Ramos (cell line): ENCODE measurements around the gene ROGDI.

Experiments used
- in situ Hi-C: fragments of 300-500 bp; cut with MboI; formaldehyde crosslinking; loops from one replicate; pipeline ENCODE4 v1.14.3; 2022; ENCODE audit warnings: low sequenced_read_pairs; ENCODE audit not compliant: unreplicated experiment

ROGDI gene

DNA sequence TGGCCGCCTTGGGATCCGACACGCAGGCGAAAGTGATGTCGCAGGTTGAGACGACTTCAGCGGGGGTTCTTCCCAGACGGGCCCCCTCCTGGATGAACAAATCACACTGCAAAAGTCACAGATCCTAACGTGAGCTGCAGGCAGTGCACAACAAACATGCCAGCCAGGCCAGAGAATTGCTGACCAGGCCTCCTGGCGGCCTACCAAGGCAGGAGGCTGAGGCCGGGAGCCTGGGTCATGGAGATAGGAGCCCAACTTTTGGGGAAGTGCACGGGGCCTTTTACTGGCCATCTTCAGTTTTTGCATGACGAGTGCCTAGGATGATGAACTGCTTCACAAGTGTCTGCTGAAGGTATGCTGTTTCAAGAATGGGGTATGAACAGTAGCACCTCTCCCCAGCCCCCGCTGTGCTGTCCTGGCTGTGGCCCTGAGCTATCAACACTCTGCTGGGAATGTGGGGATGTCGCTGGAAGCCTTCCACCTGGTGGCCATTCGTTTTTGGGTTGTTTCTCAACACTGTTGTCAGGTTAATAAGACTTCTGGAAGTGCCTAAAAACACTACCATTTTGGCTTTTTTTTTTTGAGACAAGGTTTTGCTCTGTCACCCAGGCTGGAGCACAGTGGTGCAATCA lies 12.2 kb upstream of the ROGDI start:
- in situ Hi-C loops, result no loop called here

DNA sequence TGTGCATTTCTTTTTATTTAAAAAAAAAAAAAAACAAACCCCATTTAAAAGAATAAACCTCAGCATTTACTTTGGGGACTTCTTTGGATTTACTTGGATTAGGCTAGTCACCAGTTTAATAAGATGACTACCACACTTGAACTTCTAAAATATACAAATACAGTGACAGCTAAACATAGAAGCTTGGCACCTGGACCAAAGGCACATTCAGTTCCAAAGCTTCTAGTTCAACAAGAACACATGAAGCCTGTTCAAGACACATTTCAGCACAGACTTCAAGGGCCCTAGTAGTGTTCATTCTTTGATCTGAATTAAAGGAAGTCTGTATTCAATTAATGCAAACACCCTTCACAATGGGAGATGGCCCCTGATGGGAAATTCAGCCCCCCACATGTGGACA lies 11.6 kb upstream of the ROGDI start:
- in situ Hi-C loops, result no loop called here

DNA sequence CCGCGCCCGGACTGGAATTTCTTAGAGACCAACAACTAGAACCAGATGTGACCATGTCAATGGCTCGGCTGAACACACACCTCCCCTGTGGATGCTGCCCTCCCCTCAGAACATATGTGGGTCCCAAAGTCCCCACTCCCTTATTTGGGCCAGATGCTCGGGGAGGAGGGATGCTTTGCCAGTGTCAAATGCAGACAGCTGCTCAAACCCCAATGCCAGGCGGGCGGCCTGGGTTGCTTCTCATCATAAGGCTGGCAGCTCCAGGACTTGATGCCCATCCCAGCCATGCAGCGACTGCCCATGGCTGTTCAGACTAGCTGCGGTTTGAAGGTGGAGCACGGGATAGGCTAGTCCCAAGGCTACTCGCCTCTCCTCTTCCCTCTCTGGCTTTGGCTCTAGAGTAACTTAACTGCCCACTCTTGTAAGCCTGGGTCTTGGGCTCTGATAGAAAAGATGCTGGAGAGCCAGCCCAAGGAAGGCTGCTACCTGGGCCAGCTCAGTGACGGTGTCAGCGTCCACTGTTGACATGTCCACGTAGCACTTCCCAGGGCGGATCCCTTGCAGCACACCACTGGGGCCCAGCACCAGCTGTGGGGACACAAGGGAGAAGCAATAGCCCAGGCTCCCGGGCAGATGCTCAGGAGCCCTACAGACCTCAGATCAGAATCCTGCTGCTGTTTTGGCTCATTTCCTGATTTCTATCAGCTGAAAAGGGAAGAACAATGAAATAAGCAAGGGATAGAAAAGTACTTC lies 11.0 kb upstream of the ROGDI start:
- in situ Hi-C loops, result no loop called here

DNA sequence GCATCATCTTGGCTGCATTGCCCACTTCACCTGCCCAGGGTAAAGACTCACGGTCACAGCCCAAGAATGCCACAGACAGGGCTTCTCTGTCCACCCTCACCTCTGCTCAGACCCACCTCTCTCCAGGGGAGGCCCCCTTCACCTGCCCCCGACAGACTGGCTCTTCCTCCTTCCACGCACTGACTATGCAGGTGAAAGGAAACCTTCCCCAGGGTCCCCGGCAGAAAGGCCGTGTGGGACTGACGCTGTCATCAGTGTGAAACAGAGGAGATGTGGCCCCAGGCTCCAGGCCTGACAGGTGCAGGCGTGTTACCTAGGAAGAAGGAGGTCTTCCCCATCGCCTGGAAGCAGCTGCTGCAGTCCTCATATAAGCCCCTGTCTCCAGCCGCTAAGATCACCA lies 9.3 kb upstream of the ROGDI start:
- in situ Hi-C loops, result no loop called here

DNA sequence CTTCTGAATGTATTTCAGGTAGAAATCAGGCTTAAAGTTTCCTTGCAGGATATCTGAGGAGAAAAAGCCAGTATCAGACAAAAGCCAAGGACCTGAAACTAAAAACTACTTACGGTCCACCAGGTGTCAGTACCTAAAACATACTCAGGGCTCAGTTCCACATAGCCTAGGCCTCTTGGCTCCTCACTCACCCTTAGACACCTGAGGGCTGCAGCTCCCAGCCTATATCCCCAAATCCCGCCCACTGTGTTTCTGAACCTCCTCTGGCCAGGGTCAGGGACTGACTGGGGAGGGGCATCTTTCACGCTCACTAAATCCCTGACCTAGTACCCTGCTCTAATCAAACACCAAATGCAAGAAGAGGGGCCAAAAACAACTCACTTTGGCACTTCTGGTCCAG lies 8.8 kb upstream of the ROGDI start:
- in situ Hi-C loops, result no loop called here

DNA sequence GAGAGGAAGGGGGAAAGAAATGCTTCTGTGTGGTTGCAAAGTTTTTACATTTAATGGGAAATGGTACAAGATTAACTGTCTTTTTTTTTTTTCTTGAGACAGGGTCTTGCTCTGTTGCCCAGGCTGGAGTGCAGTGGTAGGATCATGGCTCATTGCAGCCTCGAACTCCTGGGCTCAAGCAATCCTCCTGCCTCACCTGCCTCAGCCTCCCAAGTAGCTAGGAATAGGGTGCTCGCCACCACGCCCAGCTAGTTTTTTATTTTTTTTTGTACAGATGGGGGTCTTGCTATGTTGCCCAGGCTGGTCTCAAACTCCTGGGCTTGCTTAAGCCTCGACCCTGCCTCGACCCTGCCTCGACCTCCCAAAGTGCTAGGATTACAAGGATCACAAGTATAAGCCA lies 3.8 kb upstream of the ROGDI start:
- in situ Hi-C loops, result no loop called here

DNA sequence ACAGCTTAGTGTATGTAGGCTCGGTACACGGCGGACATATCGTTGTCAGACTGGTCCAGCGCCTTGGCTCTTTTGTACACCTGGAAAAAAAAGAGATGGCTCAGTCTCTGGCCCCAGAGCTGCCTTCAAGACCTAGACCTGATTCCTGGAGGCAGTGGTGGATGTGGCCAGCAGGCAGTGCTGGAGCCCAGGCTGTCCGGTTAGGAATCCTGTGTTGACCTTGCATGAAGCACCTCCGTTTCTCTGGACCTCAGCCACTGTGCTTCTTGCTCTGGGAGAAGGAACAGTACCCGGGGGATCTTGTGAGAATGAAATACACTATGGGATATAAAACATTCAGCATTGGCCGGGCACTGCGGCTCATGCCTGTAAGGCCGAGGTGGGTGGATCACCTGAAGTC lies 2.8 kb upstream of the ROGDI start:
- in situ Hi-C loops, result no loop called here

DNA sequence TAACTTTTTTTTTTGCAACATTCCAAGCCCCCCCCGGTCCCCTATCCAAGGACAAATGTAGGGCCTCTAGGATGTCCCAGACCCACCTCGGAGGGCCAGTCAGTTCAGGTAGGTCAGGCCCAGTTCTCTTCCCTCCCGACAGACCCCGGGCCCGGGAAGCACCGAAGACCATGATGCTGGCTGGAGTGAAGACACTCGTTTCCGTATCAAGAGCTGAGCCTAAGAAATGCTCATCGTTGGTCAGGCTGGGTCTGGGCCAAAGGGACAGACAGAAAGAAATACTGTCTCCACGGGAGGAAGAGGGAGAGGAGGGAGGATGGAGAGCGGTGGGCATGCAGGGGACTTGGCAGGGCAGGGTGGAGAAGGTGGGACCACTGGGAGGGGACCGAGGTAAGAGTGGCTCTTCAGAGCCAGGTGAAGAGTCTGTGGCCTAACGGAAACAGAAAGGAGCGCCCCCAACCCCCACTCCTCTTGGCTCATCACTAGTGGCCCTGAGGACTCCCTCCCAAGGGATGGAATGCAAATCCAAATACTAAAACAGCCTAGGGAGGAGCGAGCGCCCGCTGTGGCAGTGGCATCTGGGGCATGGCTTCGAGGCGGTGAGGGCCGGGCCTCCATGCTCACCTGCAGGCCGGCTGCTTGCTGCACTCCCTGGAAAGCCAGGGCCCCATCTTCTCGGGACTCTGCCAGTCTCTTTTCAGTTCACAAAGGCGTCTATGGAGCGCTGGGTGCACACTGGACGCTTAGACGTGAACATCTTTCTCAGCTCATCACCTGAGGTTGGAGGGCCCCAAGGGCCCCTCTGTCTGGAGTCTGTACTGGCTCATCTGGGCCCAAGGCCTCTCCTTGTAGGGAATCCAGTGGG lies 1.7 kb upstream of the ROGDI start:
- in situ Hi-C loops, result no loop called here

DNA sequence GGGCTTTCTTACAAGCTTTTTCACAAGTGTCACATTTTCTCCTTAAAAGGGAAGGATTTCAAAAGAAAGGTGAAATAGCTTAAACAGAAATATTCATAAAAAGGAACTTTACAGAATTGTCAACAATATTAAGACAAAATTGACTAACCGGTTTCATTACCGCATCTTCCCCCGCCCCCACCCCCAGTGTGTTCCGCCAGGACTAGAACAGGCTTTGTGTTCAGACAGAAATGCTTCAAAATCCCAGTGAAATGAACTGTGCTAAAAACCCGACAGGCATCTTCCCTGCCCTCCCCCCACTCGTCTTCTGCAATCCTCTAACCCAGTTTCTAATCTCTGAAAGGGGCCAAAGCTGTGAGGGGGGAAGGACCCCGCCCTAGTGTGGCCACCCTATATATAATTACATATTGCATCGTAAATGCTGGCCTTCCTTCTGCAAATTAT lies 990 bp upstream of the ROGDI start:
- in situ Hi-C loops, result no loop called here

DNA sequence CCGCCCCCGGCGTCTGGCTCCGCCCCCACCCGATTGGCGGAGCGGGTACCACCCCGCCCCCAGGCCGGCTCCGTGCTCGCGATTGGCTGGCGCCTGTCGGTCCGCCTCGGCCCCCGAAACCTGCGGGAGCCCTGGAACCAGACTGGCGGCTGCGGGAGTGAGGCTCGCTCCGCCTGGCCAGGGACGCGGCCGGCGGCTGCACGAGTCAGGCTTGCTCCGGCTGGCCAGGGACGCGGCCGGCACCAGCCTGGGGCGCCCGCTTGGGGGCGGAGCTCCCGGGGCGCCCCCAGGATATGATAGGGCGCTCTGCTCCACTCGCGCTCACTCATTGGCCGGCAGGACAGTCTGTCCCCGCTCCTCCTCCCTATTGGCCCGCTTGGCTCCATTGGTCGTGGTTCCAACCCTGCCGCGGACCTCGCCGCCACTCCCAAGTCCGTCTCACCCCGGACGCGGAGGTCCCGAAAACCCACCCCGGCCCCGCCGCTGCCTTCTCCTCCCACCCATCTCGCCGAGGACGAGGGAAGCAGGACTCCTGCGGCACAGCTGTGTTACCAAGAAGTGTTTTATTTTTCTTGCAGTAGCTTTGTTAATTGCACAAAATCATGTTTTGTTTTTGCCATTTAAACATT lies 340 bp upstream of the ROGDI start:
- in situ Hi-C loops, result no loop called here

DNA sequence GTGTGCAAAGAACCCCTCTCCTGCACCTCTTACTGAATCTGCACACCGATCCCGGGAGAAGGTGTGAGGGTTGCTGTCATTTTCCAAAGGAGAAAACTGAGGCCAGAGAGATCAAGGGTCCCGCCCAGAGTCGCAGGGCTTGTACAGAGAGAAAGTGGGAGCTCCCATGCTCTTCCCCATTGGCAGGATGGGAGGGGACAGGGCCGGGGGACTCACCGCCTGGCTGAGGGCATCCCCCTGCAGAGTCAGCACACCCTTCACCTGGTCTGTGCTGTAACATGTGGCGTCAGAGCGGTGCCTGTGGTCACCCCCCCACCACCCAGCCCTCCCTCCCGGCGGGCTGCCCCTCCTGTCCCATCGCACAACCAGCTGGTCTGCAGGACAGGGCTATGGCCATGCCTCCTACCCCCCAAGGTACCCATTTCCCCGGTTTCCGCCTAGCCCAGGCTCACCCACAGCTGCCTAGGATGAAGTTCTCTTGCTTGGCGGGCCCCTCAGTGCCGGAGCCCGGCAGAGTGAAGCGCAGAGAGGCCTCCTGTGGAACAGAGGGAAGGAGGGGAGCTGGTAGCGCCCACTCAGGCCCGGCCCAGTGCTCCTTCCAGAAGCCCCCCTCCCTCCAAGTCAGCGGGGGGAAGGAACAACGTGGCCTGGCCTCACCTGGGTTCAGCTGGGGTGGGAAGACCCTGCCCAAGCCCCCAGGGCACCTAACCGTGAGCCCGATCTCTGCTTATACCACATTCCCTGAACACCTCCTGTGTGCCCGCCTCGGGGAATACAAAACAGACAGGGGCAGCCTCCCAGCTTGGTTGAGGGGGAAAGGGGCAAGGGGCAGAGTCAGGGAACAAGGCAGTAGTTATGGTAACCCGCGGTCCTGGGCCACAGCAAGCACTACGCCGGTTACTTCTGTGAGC lies 1.1 kb downstream of the ROGDI start:
- in situ Hi-C loops, result no loop called here

DNA sequence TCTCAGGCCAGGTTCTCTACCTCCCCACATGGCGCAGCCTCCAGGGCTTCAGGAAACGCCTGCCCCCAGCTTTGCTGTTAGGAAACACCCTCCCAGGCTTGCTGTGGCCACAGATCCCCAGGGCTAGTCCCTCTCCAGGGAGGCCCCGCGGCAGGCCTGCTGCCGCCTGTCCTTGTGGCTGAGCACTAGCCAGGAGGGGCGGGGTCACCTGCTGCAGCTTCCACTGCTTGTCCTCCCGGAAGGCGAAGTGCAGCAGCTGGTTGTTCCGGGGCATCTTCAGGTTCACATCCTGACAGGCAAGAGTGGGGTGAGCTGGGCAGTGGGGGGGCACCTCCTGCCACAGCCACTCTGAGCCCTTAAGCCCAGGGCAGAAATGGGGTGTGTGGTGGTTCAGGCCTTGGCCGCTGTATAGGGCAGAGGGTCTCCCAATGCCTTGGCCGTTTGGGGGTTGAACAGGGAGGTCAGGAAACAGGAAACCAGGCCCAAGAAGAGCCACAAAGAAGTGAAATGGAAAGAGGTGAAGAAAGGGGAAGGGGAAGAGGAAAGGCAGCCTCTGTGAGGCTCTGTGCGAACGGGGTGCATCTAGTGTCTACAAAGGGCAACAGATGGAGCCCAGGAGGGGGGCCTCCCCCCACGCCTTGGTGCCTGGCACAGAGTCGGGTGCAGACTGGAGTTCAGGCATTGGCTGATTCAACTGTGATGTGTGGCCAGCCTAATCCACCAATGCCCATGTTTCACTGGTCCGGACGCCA lies 2.0 kb downstream of the ROGDI start:
- in situ Hi-C loops, result no loop called here

DNA sequence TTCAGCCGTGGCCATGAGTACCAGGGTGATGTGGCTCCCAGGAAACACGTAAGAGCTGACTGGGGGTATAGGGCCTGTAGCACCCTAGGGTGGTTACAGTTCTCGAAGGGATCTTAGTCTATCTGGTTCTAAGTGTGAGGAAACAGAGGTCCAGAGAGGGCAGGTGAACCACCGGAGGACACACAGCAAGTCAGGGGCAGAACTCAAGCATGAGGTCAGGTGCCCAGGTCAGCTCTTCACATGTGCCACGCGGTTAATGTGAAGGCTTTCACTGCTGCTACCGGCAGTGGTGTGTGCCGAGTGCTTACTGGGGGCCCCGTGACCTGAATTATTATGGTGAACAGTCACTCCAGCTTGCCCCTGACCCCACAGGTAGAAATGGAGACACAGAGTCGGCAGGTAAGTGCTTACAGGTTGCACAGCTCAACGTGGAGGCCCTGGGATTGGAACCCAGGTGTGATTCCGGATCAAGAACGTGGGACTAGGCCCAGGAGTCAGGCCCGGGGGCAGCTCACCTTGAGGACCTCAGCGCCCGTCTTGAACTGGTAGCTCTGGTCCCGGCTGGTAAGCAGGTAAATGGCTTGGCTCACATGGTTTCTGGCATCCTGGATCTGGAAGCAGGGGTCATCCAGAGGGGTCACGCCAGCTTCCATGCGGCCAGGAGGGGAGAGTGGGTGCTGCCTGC lies 3.1 kb downstream of the ROGDI start:
- in situ Hi-C loops, result no loop called here

DNA sequence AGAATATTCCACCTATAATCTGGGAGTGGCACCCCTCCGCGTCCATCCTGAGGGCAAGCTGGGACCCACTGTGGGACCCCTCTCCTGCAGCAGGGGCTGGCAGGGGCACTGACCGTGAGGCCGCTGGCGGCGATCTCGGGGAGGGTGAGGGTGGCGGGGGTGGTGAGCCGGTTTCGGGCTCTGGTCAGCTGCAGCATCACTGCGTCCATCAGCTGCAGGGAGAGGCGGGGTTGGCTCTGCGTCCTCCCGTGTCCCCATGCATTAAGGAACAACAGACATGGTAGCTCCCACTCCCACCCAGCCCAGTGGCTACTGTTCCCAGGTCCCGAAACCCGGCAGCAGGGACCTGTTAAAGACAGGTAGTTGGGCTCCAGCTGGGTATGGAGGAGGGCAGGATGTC lies 4.0 kb downstream of the ROGDI start:
- in situ Hi-C loops, result no loop called here

DNA sequence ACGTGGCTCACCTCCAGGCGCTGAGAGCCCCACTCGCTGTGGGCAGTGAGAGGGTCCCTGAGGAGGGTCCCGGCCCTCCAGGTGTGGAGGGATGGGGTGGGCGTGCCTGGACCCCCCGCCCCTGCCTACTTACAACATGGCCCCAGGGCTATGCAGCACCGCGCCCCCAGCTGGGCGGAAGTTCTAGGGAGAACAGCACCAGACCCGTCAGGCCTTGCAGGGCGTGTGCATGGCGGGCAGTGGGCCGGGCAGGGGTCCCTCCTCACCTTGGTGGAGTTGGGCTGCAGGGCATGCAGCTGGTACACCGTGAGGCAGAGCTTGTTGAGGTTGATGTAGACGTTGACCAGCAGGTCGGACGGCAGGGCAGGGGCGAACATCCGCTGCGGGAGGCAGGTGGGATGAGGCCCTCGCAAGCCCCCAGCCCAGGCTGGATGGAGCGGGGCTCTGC lies 4.6 kb downstream of the ROGDI start:
- in situ Hi-C loops, result no loop called here

DNA sequence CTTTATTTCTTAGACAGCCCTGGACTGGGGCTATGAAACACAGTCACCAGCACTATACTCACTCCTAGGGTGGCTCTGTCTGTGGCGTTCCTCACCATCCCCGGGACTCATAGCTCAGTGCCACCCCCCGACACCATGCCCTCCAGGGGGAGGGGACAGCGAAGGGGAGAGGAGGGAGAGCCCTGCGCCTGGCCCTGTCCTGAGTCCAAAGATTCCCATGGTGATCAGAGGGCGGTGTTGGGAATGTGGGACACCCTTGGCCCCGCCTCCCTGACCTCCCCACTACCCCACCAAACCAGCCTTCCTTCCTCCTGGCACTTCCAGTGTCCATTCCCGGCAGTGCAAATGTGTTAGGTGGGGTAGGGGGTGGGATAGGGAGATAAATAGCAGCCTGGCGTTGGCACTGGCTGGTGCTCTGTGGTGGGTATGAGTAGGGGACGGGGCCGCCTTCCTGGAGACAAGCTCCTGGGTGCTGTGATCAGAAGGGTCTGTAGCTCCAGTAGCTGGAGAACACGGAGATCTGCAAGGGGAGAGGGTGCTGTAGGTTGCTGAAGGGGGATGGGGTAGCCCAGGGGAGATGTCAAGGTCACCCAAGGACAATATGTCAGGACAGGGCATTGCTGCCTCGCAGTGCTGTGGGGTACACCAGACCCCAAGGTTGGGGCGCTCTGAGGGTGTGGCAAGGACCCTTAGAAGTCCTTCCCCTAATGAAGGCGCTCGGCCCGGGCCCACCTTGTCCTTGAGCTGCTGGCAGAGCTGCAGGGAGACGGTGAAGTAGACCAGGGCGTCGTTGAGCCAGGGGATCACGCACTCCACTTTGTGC lies 5.2 kb downstream of the ROGDI start:
- in situ Hi-C loops, result no loop called here

DNA sequence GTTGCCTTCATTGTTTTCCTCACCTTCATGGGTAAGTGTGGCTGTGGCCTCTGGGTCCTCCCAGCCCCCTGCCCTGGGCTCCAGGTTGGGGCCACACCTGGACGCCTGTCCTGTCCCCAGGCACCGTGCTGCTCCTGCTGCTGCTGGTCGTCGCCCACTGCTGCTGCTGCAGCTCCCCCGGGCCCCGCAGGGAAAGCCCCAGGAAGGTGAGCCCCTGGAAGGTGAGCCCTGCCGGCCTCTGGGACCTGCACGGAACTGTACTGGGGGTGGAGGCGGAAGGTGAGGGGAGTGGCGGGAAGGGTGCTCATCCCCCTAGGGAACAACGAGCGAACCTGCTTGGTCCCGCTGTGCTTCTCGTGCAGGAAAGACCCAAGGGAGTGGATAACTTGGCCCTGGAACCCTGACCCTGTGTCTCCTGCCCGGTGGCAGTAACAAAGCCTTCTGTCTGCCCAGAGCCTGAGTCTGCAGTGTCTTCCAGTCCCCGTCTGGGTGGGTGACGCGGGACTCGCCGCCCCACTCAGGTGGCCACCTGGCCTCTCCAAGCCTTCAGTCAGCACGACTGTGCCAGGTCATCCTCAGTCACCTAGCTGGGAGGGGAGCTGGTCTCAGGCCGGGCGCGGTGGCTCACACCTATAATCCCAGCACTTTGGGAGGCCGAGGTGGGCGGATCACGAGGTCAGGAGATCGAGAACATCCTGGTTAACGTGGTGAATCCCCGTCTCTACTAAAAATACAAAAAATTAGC lies 6.4 kb downstream of the ROGDI start:
- in situ Hi-C loops, result no loop called here
